SU-DHL-6 (cell line): ENCODE measurements around the gene SLC41A3.

ENCODE experiments used
- H2AFZ ChIP-seq: fragments of 200-600 bp; sonication (generic); 2 replicates; pipeline ENCODE4 v1.6.1; 2014; ENCODE audit warnings: low read depth, mild to moderate bottlenecking, moderate library complexity, mixed read lengths, antibody characterized with exemption, low read length; ENCODE audit not compliant: severe bottlenecking
- H3F3A ChIP-seq: fragments of 200-600 bp; shearing (Covaris generic); 2 replicates; pipeline ENCODE4 v1.6.0; 2016; ENCODE audit warnings: antibody characterized with exemption, mild to moderate bottlenecking; ENCODE audit not compliant: insufficient read depth
- H3K27ac ChIP-seq: fragments of 200-600 bp; sonication (generic); 2 replicates; pipeline ENCODE4 v1.5.1; 2016; ENCODE audit warnings: low read depth, mild to moderate bottlenecking, low read length, moderate library complexity, mixed read lengths
- H3K27me3 ChIP-seq: fragments of 200-600 bp; sonication (generic), shearing (Covaris generic); 2 replicates; pipeline ENCODE4 v1.6.0; 2014; ENCODE audit warnings: mild to moderate bottlenecking, low read length
- H3K36me3 ChIP-seq: fragments of 200-600 bp; sonication (generic); 2 replicates; pipeline ENCODE4 v1.6.1; 2014; ENCODE audit warnings: mild to moderate bottlenecking, low read length, mixed read lengths
- H3K4me2 ChIP-seq: fragments of 300-600, 200-600 bp; shearing (Covaris generic), sonication (generic); 2 replicates; pipeline ENCODE4 v1.6.0; 2014; ENCODE audit warnings: low read length, low read depth, mild to moderate bottlenecking; ENCODE audit not compliant: poor library complexity, severe bottlenecking
- H3K4me3 ChIP-seq: fragments of 200-600 bp; sonication (generic); 2 replicates; pipeline ENCODE4 v1.5.1; 2014; ENCODE audit warnings: antibody characterized with exemption, low read length, mild to moderate bottlenecking, mixed read lengths; ENCODE audit not compliant: insufficient read depth, poor library complexity, severe bottlenecking
- H3K79me2 ChIP-seq: fragments of 200-600 bp; sonication (generic); 2 replicates; pipeline ENCODE4 v1.6.1; 2014; ENCODE audit warnings: mild to moderate bottlenecking, low read length, moderate library complexity; ENCODE audit not compliant: insufficient read depth
- H3K9ac ChIP-seq: fragments of 200-600 bp; sonication (generic); 2 replicates; pipeline ENCODE4 v1.7.0; 2014; ENCODE audit warnings: mild to moderate bottlenecking, low read length
- H3K9me2 ChIP-seq: fragments of 200-600 bp; sonication (generic); replicated peaks from 2 replicates; pipeline ENCODE4 v1.6.1; 2014; ENCODE audit warnings: low read length; ENCODE audit not compliant: insufficient read depth
- H3K9me3 ChIP-seq: fragments of 200-600 bp; sonication (generic); 2 replicates; pipeline ENCODE4 v1.6.1; 2014; ENCODE audit warnings: low read length, mixed read lengths; ENCODE audit not compliant: insufficient read depth
- H4K20me1 ChIP-seq: fragments of 200-600 bp; sonication (generic); 2 replicates; pipeline ENCODE4 v1.6.1; 2014; ENCODE audit warnings: low read depth, mild to moderate bottlenecking, antibody characterized with exemption, low read length, moderate library complexity, mixed read lengths
- CTCF ChIP-seq: fragments of 200-600 bp; sonication (generic); IDR thresholded peaks from one replicate; pipeline ENCODE4 v1.5.1; 2017; ENCODE audit warnings: antibody characterized with exemption, mild to moderate bottlenecking, low read length, moderate library complexity; ENCODE audit not compliant: insufficient read depth, poor library complexity, severe bottlenecking
- EZH2phosphoT487 ChIP-seq: fragments of 200-600 bp; sonication (generic), shearing (Covaris generic); conservative IDR thresholded peaks from 2 replicates; pipeline ENCODE4 v1.6.1; 2018; ENCODE audit warnings: mild to moderate bottlenecking, antibody characterized with exemption, low read length, moderate library complexity, mixed read lengths

The SLC41A3 gene

GRCh38 chr3:126078866-126079265, 5.1 kb downstream of the SLC41A3 start:
- TF ChIP-seq CTCF (no peak), EZH2phosphoT487 (no peak)
- no peak overlapping the region for H3K4me3 ChIP-seq
- no peak overlapping the region for H3K27ac ChIP-seq
- H2AFZ ChIP-seq: no peak overlapping the region
- no peaks in the 10 kb centered on the region for H3K27me3 ChIP-seq
- no peaks in the 10 kb centered on the region for H3K9me2 ChIP-seq
- no peaks in the 10 kb centered on the region for H4K20me1 ChIP-seq
- H3K9me3 ChIP-seq: no peaks in the 10 kb centered on the region
- no peaks in the 10 kb centered on the region for H3K79me2 ChIP-seq
- H3K4me2 ChIP-seq: no peak overlapping the region
- H3K36me3 ChIP-seq: no peaks in the 10 kb centered on the region
- 0 out of 2 replicates have a peak, but pooled peaks cover 9% of the 10 kb centered on the region for H3F3A ChIP-seq
- H3K9ac ChIP-seq: no peak overlapping the region

- no peaks in the 10 kb centered on the region for H4K20me1 ChIP-seq
- no peak overlapping the region for H3K9ac ChIP-seq
- H3K4me2 ChIP-seq: no peak overlapping the region
- 0 out of 2 replicates have a peak, but pooled peaks cover 4% of the 10 kb centered on the region for H3F3A ChIP-seq
- no peaks in the 10 kb centered on the region for H3K9me2 ChIP-seq
- no peaks in the 10 kb centered on the region for H3K36me3 ChIP-seq
- no peaks in the 10 kb centered on the region; the same call in 1 of the 2 replicates for H3K9me3 ChIP-seq
- H2AFZ ChIP-seq: no peak overlapping the region
- H3K27me3 ChIP-seq: no peaks in the 10 kb centered on the region
- no peak overlapping the region for H3K27ac ChIP-seq
- TF ChIP-seq CTCF: no peak
- TF ChIP-seq EZH2phosphoT487: no peak
- no peak overlapping the region for H3K4me3 ChIP-seq
- no peaks in the 10 kb centered on the region for H3K79me2 ChIP-seq
Observed at GRCh38 chr3:126077754-126078153, 6.2 kb downstream of the SLC41A3 start.

GRCh38 chr3:126076140-126076539, 7.8 kb downstream of the SLC41A3 start:
- Histone ChIP-seq H3K36me3 (no peaks in the 10 kb centered on the region), H3K27ac (no peak overlapping the region), H3K4me2 (no peak overlapping the region), H4K20me1 (no peaks in the 10 kb centered on the region), H3K9ac (no peak overlapping the region), H3K27me3 (no peaks in the 10 kb centered on the region), H3F3A (0 out of 2 replicates have a peak, but pooled peaks cover 4% of the 10 kb centered on the region), H3K9me2 (no peaks in the 10 kb centered on the region), H2AFZ (no peak overlapping the region), H3K9me3 (no peaks in the 10 kb centered on the region; the same call in 1 of the 2 replicates), H3K4me3 (no peak overlapping the region), H3K79me2 (no peaks in the 10 kb centered on the region)
- TF ChIP-seq EZH2phosphoT487 (no peak), CTCF (no peak)
